ENCODE data around the gene CPPED1.

GRCh38 chr16:12775656-12776236, 27.9 kb downstream of the CPPED1 start:
- TF ChIP-seq CTCF (IDR thresholded peaks at IDR 0.05 in 8 of 11, conservative IDR thresholded peaks at IDR 0.05 in 3 of 11), result no peak
- no peak for TF ChIP-seq POLR2A (IDR thresholded peaks at IDR 0.05)

All from spleen (tissue), 7 donors.